ENCODE results near the gene SERPINE1. TPM values are rescaled to one million over a fixed set of nuclear protein-coding genes. Genes with fewer than 3 reads are reported as not detected.
A peak's percentile ranks its signal among the peaks of the same experiment; 100 is the strongest.

The SERPINE1 gene
- total and polyA plus RNA-seq, 2 experiments from 2014 or later = 0.97 to 1.2 TPM

- H3K36me3 Mint-ChIP-seq (ENCODE audit: low read depth) = no peaks in the 10 kb centered on the region
- Histone ChIP-seq H3K9me2 (ENCODE audit: insufficient read depth) (no peaks in the 10 kb centered on the region), H3K36me3 (ENCODE audit: insufficient read depth) (no peaks in the 10 kb centered on the region), H3K4me3 (no peak overlapping the region), H4K20me1 (replicated peaks; ENCODE audit: insufficient read depth) (no peaks in the 10 kb centered on the region), H3K79me2 (replicated peaks; ENCODE audit: insufficient read depth) (no peaks in the 10 kb centered on the region), H3F3A (replicated peaks; ENCODE audit: low read depth) (no peaks in the 10 kb centered on the region), H3K4me1 (ENCODE audit: insufficient read depth) (no peaks in the 10 kb centered on the region), H3K27me3 (ENCODE audit: insufficient read depth) (no peaks in the 10 kb centered on the region), H3K4me2 (no peak overlapping the region), H2AFZ (peak overlapping the region; percentile 88), H3K27ac (ENCODE audit: low read depth) (no peak overlapping the region)
- H3K27me3 Mint-ChIP-seq (ENCODE audit: insufficient read depth, low read depth, poor library complexity) = peaks cover 8% of the 10 kb centered on the region
- no peak overlapping the region for H3K27ac Mint-ChIP-seq
- no peaks in the 10 kb centered on the region; the same call in 2 of the 3 replicates for H3K9me3 Mint-ChIP-seq
- no peaks in the 10 kb centered on the region; the same call in 2 of the 3 replicates for H3K4me1 Mint-ChIP-seq
- DNase-seq (ENCODE audit: low spot score) (no peak), ATAC-seq (no peak)
- H3K4me3 Mint-ChIP-seq = no peak overlapping the region
- TF ChIP-seq EZH2phosphoT487 (IDR thresholded peaks at IDR 0.05; ENCODE audit: unreplicated experiment) = no peak
Observed at GRCh38 chr7:101113836-101114235, 13.1 kb upstream of the SERPINE1 start.

- H2AFZ ChIP-seq = peak overlapping the region; percentile 88
Observed at GRCh38 chr7:101114492-101114891, 12.4 kb upstream of the SERPINE1 start.

More at GRCh38 chr7:101114492-101114891, 12.4 kb upstream of the SERPINE1 start:
- DNase-seq (ENCODE audit: low spot score) (no peak), ATAC-seq (no peak)
- no peaks in the 10 kb centered on the region for H3F3A ChIP-seq (replicated peaks; ENCODE audit: low read depth)
- Mint-ChIP-seq H3K27me3 (ENCODE audit: insufficient read depth, low read depth, poor library complexity) (peaks cover 9% of the 10 kb centered on the region), H3K9me3 (no peaks in the 10 kb centered on the region; the same call in 2 of the 3 replicates), H3K36me3 (ENCODE audit: low read depth) (no peaks in the 10 kb centered on the region), H3K4me1 (no peaks in the 10 kb centered on the region; the same call in 2 of the 3 replicates), H3K27ac (no peak overlapping the region), H3K4me3 (no peak overlapping the region)
- no peaks in the 10 kb centered on the region for H3K27me3 ChIP-seq (ENCODE audit: insufficient read depth)
- no peaks in the 10 kb centered on the region for H3K79me2 ChIP-seq (replicated peaks; ENCODE audit: insufficient read depth)
- H3K9me2 ChIP-seq (ENCODE audit: insufficient read depth) = no peaks in the 10 kb centered on the region
- no peak overlapping the region for H3K4me2 ChIP-seq
- no peak overlapping the region for H3K27ac ChIP-seq (ENCODE audit: low read depth)
- H3K4me3 ChIP-seq = no peak overlapping the region
- H3K36me3 ChIP-seq (ENCODE audit: insufficient read depth) = no peaks in the 10 kb centered on the region
- no peaks in the 10 kb centered on the region for H4K20me1 ChIP-seq (replicated peaks; ENCODE audit: insufficient read depth)
- TF ChIP-seq POLR2AphosphoS5 (IDR thresholded peaks at IDR 0.05; ENCODE audit: low read depth) = no peak
- no peak for TF ChIP-seq ETS1 (IDR thresholded peaks at IDR 0.05)
- TF ChIP-seq CTCF (conservative IDR thresholded peaks at IDR 0.05; ENCODE audit: low read depth in 2 of 2) = no peak
- TF ChIP-seq JUNB (IDR thresholded peaks at IDR 0.05; ENCODE audit: unreplicated experiment) = no peak
- no peak for TF ChIP-seq ZNF462 (CRISPR knock-in tag; IDR thresholded peaks at IDR 0.05)
- no peak for TF ChIP-seq REST (IDR thresholded peaks at IDR 0.05; ENCODE audit: unreplicated experiment)
- no peak for TF ChIP-seq ZNF331 (CRISPR knock-in tag; IDR thresholded peaks at IDR 0.05; ENCODE audit: low read depth)
- no peak for TF ChIP-seq ZNF114 (CRISPR knock-in tag; IDR thresholded peaks at IDR 0.05)
- TF ChIP-seq NANOG (IDR thresholded peaks at IDR 0.05; ENCODE audit: borderline replicate concordance) = no peak
- TF ChIP-seq EZH2phosphoT487 (IDR thresholded peaks at IDR 0.05; ENCODE audit: unreplicated experiment) = no peak
- H3K4me1 ChIP-seq (ENCODE audit: insufficient read depth) = no peaks in the 10 kb centered on the region; the same call in 1 of the 2 replicates

Measured in GM23338 (cell line).